Nephron progenitor cell (in vitro differentiated cells): ENCODE results near the gene KCNC1.

Experiments
- DNase-seq: peaks from one replicate; pipeline ENCODE4 v3.0.0; 2021
- H3K27ac Mint-ChIP-seq: 2 replicates; pipeline ENCODE4 v1.8.0; 2021; ENCODE audit warnings: mild to moderate bottlenecking, moderate library complexity, mixed read lengths
- H3K27me3 Mint-ChIP-seq: 2 replicates; pipeline ENCODE4 v1.8.0; 2021; ENCODE audit warnings: mild to moderate bottlenecking, low read depth, mixed read lengths; ENCODE audit not compliant: poor library complexity
- H3K36me3 Mint-ChIP-seq: 2 replicates; pipeline ENCODE4 v1.8.0; 2021; ENCODE audit warnings: low read depth, mixed read lengths
- H3K4me1 Mint-ChIP-seq: 2 replicates; pipeline ENCODE4 v1.8.0; 2021; ENCODE audit warnings: mixed read lengths
- H3K4me3 Mint-ChIP-seq: 2 replicates; pipeline ENCODE4 v1.8.0; 2021; ENCODE audit warnings: mild to moderate bottlenecking, moderate library complexity, mixed read lengths
- H3K9me3 Mint-ChIP-seq: 2 replicates; pipeline ENCODE4 v1.8.0; 2021; ENCODE audit warnings: mild to moderate bottlenecking, moderate library complexity, mixed read lengths
- TF ChIP-seq, protein P1 (sequence below): fragments of 200-600 bp; sonication (generic); IDR thresholded peaks from 2 replicates; pipeline ENCODE4 v1.5.0; 2021; ENCODE audit warnings: antibody characterized with exemption

The KCNC1 gene

GRCh38 chr11:17721242-17721999, 13.2 kb upstream of the KCNC1 start:
- H3K9me3 Mint-ChIP-seq: no peaks in the 10 kb centered on the region
- H3K4me3 Mint-ChIP-seq: peak overlapping the region; percentile 22
- TF ChIP-seq, protein P1, sequence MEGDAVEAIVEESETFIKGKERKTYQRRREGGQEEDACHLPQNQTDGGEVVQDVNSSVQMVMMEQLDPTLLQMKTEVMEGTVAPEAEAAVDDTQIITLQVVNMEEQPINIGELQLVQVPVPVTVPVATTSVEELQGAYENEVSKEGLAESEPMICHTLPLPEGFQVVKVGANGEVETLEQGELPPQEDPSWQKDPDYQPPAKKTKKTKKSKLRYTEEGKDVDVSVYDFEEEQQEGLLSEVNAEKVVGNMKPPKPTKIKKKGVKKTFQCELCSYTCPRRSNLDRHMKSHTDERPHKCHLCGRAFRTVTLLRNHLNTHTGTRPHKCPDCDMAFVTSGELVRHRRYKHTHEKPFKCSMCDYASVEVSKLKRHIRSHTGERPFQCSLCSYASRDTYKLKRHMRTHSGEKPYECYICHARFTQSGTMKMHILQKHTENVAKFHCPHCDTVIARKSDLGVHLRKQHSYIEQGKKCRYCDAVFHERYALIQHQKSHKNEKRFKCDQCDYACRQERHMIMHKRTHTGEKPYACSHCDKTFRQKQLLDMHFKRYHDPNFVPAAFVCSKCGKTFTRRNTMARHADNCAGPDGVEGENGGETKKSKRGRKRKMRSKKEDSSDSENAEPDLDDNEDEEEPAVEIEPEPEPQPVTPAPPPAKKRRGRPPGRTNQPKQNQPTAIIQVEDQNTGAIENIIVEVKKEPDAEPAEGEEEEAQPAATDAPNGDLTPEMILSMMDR: no peak
- H3K27ac Mint-ChIP-seq: no peak overlapping the region
- H3K27me3 Mint-ChIP-seq: no peaks in the 10 kb centered on the region
- no peaks in the 10 kb centered on the region for H3K36me3 Mint-ChIP-seq
- H3K4me1 Mint-ChIP-seq: peaks cover 5% of the 10 kb centered on the region
- DNase-seq: peak; percentile 46

- Mint-ChIP-seq H3K4me3 (peak overlapping the region; percentile 22), H3K27me3 (no peaks in the 10 kb centered on the region), H3K27ac (no peak overlapping the region), H3K36me3 (no peaks in the 10 kb centered on the region), H3K4me1 (peaks cover 5% of the 10 kb centered on the region), H3K9me3 (no peaks in the 10 kb centered on the region)
- DNase-seq: peak; percentile 46
- TF ChIP-seq, protein P1: peak; percentile 39
These were observed 12.5 kb upstream of the KCNC1 start for GRCh38 chr11:17722000-17722643.

- H3K27ac Mint-ChIP-seq: no peak overlapping the region
- TF ChIP-seq, protein P1: no peak
- H3K4me1 Mint-ChIP-seq: no peaks in the 10 kb centered on the region
- H3K9me3 Mint-ChIP-seq: no peaks in the 10 kb centered on the region
- no peaks in the 10 kb centered on the region for H3K36me3 Mint-ChIP-seq
- DNase-seq: no peak
- H3K4me3 Mint-ChIP-seq: no peak overlapping the region
- no peaks in the 10 kb centered on the region for H3K27me3 Mint-ChIP-seq
These were observed 10.3 kb upstream of the KCNC1 start for GRCh38 chr11:17724020-17724908.

- TF ChIP-seq, protein P1: no peak
- no peaks in the 10 kb centered on the region for H3K27me3 Mint-ChIP-seq
- H3K9me3 Mint-ChIP-seq: no peaks in the 10 kb centered on the region
- DNase-seq: no peak
- no peak overlapping the region for H3K4me3 Mint-ChIP-seq
- no peaks in the 10 kb centered on the region for H3K36me3 Mint-ChIP-seq
- H3K4me1 Mint-ChIP-seq: no peaks in the 10 kb centered on the region
- H3K27ac Mint-ChIP-seq: no peak overlapping the region
These were observed 9.4 kb upstream of the KCNC1 start for GRCh38 chr11:17725174-17725573.

GRCh38 chr11:17730137-17730536, 4.4 kb upstream of the KCNC1 start:
- DNase-seq: no peak
- H3K27me3 Mint-ChIP-seq: peaks cover 38% of the 10 kb centered on the region
- H3K36me3 Mint-ChIP-seq: no peaks in the 10 kb centered on the region
- TF ChIP-seq, protein P1: no peak
- no peak overlapping the region for H3K4me3 Mint-ChIP-seq
- no peaks in the 10 kb centered on the region for H3K9me3 Mint-ChIP-seq
- H3K4me1 Mint-ChIP-seq: peaks cover 8% of the 10 kb centered on the region
- no peak overlapping the region for H3K27ac Mint-ChIP-seq
